Tibial nerve (tissue), 4 donors: ENCODE data around the gene IRF1. TPM values are rescaled to one million over a fixed set of nuclear protein-coding genes. Genes with fewer than 3 reads are reported as not detected.

ENCODE experiments used
- DNase-seq, 2 donors: peaks; one replicate each; pipeline ENCODE4 v3.0.0-alpha.2; 2019; ENCODE audit warnings: low spot score in 2 of 2
- H3K27ac ChIP-seq, 4 donors: fragments of 200-600 bp; sonication (generic) in 3 of 4; one replicate each; pipeline ENCODE4 v1.5.1; 2017 to 2019; ENCODE audit warnings: mild to moderate bottlenecking in 1 of 4
- H3K27me3 ChIP-seq, 2 donors: fragments of 200-600 bp; sonication (generic) in 1 of 2; one replicate each; pipeline versions ENCODE4 v1.5.1 to v1.6.0; 2017 to 2019
- H3K36me3 ChIP-seq, 3 donors: fragments of 200-600 bp; sonication (generic); one replicate each; pipeline ENCODE4 v1.5.1; 2018 to 2019
- H3K4me1 ChIP-seq, 4 donors: fragments of 200-600 bp; sonication (generic) in 3 of 4; one replicate each; pipeline ENCODE4 v1.5.1; 2017 to 2019
- H3K4me3 ChIP-seq, 4 donors: fragments of 200-600 bp; sonication (generic) in 3 of 4; one replicate each; pipeline ENCODE4 v1.5.1; 2017 to 2019; ENCODE audit warnings: mild to moderate bottlenecking in 1 of 4, moderate library complexity in 1 of 4
- H3K9me3 ChIP-seq, 4 donors: fragments of 200-600 bp; sonication (generic) in 3 of 4; one replicate each; pipeline ENCODE4 v1.5.1; 2017 to 2019
- EP300 ChIP-seq, 2 donors: sonication (generic); formaldehyde crosslinking; IDR thresholded peaks; one replicate each; pipeline ENCODE4 v1.6.1; 2017; ENCODE audit warnings: antibody characterized with exemption in 2 of 2, mild to moderate bottlenecking in 1 of 2
- POLR2A ChIP-seq, 2 donors: fragments of 450-650 bp; IDR thresholded peaks; one replicate each; pipeline ENCODE4 v1.6.1; 2017; ENCODE audit warnings: antibody characterized with exemption in 2 of 2, mild to moderate bottlenecking in 2 of 2, moderate library complexity in 2 of 2
- WGBS, 2 donors: methylation state at CpG; one replicate each; pipeline ENCODE4 v1.1.5; 2018; 5-methylcytosine and 5-hydroxymethylcytosine counted together
- total RNA-seq, 4 donors: library from RNA; depleted of rRNA; stranded (reverse); fragments of >200 nt; gene quantifications; one replicate each; pipeline ENCODE4 v1.1.0, GENCODE V29; 2016
- TF ChIP-seq, protein P1 (sequence below), 5 experiments: fragments of 200-600 bp in 3 of 5; fragments of 450-650 bp in 2 of 5; sonication (generic) in 3 of 5; IDR thresholded peaks; one replicate each; pipeline ENCODE4 v1.5.1; 2016 to 2019; ENCODE audit warnings: antibody characterized with exemption in 5 of 5, mild to moderate bottlenecking in 3 of 5, moderate library complexity in 2 of 5

The IRF1 gene
- total RNA-seq, 4 donors from 2014 or later, result 15.1 to 36.9 (median 28.4) TPM

DNA sequence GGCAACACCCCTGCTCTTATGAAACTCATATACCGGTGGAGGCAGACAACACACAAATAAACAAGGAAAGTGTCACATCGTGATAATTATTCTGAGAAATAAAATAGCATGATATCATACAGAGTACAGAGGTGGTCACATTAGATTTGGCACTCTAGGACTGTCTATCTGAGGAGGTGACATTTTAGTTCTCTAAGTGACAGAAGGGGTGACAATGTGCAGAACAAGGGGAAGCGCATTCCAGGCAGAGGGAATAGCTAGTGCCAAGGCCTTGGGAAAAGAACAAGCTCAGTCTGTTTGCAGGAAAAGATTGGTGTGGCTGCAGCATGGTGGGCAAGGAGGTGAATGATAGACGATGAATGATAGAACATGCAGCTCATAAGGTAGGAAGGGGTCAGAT is 12.7 kb upstream of the IRF1 start:
- no peaks in the 10 kb centered on the region for H3K36me3 ChIP-seq
- H3K4me3 ChIP-seq, result no peak overlapping the region
- no peaks in the 10 kb centered on the region for H3K27me3 ChIP-seq
- TF ChIP-seq POLR2A (IDR thresholded peaks at IDR 0.05) (no peak), EP300 (IDR thresholded peaks at IDR 0.05) (no peak)
- TF ChIP-seq, protein P1, sequence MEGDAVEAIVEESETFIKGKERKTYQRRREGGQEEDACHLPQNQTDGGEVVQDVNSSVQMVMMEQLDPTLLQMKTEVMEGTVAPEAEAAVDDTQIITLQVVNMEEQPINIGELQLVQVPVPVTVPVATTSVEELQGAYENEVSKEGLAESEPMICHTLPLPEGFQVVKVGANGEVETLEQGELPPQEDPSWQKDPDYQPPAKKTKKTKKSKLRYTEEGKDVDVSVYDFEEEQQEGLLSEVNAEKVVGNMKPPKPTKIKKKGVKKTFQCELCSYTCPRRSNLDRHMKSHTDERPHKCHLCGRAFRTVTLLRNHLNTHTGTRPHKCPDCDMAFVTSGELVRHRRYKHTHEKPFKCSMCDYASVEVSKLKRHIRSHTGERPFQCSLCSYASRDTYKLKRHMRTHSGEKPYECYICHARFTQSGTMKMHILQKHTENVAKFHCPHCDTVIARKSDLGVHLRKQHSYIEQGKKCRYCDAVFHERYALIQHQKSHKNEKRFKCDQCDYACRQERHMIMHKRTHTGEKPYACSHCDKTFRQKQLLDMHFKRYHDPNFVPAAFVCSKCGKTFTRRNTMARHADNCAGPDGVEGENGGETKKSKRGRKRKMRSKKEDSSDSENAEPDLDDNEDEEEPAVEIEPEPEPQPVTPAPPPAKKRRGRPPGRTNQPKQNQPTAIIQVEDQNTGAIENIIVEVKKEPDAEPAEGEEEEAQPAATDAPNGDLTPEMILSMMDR (IDR thresholded peaks at IDR 0.05), result no peak
- H3K27ac ChIP-seq, result peak overlapping the region in 1 of 4 donors; percentile 91
- no peaks in the 10 kb centered on the region for H3K9me3 ChIP-seq
- no peak for DNase-seq
- H3K4me1 ChIP-seq, result peaks cover 0 to 50% (median 13%) of the 10 kb centered on the region in 4 donors
- WGBS, 2 donors, result 72 to 83% methylated on average over 4 of the region's 4 CpGs

DNA sequence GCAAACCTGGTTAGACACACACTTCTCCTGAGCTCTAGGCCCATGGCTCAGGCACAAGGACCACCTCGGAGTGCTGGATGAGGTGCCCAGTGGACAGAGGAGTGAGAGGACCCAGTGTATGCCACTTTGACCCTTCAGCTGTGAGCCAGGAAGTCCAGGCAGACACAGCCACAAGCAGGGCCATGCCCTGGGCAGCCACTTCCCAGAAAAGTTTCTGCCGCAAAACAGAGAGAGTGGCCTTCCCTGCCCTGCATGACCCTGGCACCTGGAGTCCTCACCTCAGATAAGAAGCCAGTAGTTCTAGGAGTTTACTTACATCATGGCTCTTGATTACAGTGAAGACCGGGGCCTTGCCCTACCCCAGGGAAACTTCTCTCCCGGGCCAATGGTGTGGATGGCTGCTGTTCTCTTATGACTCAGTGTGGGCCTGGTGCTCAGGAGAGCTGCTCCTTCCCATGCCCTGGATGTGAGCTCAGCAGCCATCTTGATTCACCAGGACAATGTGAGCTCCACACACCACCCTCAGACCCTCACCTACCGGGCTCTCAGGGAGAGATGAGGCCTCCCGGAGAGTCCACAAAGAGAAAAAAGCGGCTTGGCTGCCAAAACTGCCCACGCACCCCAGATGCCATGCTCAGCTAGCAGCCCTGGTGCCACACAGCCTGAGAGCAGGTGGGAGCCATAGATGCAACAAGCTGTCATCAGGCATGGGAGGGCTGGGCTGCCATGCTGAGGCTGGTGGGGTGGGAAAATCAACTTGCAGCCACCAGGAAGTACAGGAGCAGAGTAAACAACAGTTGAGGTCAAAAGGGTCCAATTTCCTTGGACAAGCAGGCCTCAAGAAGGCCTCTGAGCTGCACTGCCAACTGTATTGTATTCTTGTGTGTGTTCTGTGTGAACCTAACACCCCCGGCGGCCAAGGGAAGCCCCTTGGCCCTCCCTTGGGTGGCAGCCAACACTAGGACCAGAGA is 11.7 kb upstream of the IRF1 start:
- 48 to 51% methylated on average over 10 of the region's 10 CpGs for WGBS, 2 donors
- Histone ChIP-seq H3K27ac (peak overlapping the region; percentile 25 to 91 (median 70)), H3K36me3 (no peaks in the 10 kb centered on the region), H3K9me3 (no peaks in the 10 kb centered on the region), H3K27me3 (no peaks in the 10 kb centered on the region), H3K4me1 (peaks cover 0 to 60% (median 22%) of the 10 kb centered on the region in 4 donors), H3K4me3 (no peak overlapping the region)
- peak in 1 of 2 donors; percentile 6 for TF ChIP-seq EP300 (IDR thresholded peaks at IDR 0.05)
- TF ChIP-seq POLR2A (IDR thresholded peaks at IDR 0.05), result no peak
- DNase-seq, result no peak

DNA sequence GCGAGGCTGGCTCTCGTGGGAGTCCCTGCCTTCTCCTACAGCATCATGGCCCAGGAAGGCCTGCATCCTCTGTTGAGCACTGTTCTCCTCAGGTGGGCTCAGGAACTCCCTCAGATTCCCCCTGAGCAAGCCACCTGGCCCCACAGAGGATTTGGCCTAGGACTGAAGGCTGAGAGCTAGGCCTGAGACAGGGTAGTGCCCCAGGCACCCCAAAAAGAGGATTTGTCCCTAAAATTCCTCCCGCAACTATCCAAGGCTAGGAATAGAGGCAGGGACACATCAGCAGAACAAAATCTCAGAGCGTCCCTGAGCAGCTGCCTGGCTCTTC is 11.0 kb upstream of the IRF1 start:
- Histone ChIP-seq H3K9me3 (no peaks in the 10 kb centered on the region), H3K4me1 (peaks cover 0 to 62% (median 25%) of the 10 kb centered on the region in 4 donors), H3K27me3 (no peaks in the 10 kb centered on the region), H3K4me3 (no peak overlapping the region), H3K27ac (peak overlapping the region; percentile 25 to 91 (median 70)), H3K36me3 (no peaks in the 10 kb centered on the region)
- DNase-seq, result no peak
- TF ChIP-seq, protein P1 (IDR thresholded peaks at IDR 0.05), result no peak
- TF ChIP-seq EP300 (IDR thresholded peaks at IDR 0.05) (no peak), POLR2A (IDR thresholded peaks at IDR 0.05) (no peak)
- WGBS, 2 donors, result 84 to 88% methylated on average over 4 of the region's 4 CpGs

DNA sequence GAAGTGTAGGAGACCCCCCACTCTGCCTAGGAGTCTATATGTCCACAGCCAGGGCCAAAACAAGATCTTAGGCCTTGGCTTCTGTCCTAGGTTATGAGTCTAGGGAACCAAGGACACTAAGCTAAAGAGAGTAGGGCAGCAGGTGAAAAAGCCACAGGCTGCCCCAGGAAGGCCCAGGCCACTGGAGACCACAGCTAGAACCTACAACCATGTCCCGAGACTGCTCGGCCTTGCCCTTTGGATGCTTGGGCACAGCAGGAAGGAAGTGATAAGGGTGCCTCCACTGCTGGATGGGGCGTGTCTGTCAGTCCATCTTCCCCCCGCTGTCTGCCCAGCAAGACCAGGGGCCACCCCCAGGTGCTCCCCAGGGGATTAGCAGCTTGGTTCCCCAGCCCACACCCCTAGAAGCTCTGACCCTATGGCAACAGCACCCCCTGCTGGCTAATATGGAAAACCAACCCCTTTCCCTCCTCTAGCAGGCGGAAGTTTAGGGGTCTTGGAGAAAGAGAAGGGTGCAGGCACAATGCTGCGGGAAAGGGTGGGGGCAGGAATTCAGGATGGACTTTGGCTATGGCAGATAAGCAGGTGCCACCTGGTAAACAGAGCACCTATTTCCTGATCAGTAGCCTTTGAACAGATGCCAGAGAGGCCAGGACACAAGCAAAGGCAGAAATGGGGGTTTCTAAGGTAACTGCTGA is 10.5 kb upstream of the IRF1 start:
- DNase-seq, result peak in 1 of 2 donors; percentile 23
- H3K27ac ChIP-seq, result peak overlapping the region in 3 of 4 donors; percentile 51 to 91 (median 68)
- H3K9me3 ChIP-seq, result no peaks in the 10 kb centered on the region
- TF ChIP-seq POLR2A (IDR thresholded peaks at IDR 0.05) (no peak), EP300 (IDR thresholded peaks at IDR 0.05) (no peak)
- TF ChIP-seq, protein P1 (IDR thresholded peaks at IDR 0.05), result peak; percentile 52 to 94 (median 84)
- H3K4me1 ChIP-seq, result peaks cover 0 to 57% (median 25%) of the 10 kb centered on the region in 4 donors
- no peaks in the 10 kb centered on the region for H3K36me3 ChIP-seq
- no peak overlapping the region for H3K4me3 ChIP-seq
- H3K27me3 ChIP-seq, result no peaks in the 10 kb centered on the region
- WGBS, 2 donors, result 59 to 73% methylated on average over 2 to 6 of the region's 6 CpGs

DNA sequence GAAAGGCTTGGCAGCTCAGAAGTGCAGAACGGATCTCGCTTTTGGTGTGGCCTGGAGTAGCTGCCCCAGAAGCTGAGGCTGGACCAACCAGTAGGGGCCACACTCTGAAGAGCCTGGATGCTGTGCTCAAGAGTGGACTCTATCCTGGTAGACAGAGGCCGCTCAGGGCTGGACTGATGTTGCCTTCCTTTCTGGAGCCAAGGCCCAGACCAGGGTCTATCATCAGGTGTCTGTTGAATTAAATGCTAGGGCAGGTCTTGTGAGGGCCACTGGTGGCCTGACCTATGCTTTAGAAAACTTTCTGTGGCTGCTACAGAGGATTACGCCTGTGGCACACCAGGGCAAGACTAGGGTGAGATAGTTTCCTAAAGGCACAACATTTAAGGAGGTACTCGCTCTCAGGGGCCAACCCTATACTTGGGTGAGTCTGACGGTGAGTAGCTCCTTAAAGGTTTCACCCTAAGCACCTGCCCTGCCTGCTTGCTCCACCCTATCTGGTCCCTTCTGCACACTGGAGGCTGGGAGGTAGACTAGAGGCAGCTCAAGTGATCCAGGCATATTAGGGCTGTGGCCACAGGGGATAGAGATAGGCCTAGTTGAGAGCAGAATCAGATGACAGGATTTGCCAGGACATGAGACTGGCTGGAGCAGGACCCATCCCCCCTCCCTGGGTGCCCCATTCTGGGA is 9.8 kb upstream of the IRF1 start:
- peaks cover 0 to 54% (median 25%) of the 10 kb centered on the region in 4 donors for H3K4me1 ChIP-seq
- no peaks in the 10 kb centered on the region for H3K9me3 ChIP-seq
- no peak for TF ChIP-seq POLR2A (IDR thresholded peaks at IDR 0.05)
- TF ChIP-seq, protein P1 (IDR thresholded peaks at IDR 0.05), result no peak
- TF ChIP-seq EP300 (IDR thresholded peaks at IDR 0.05), result no peak
- no peaks in the 10 kb centered on the region for H3K36me3 ChIP-seq
- no peak overlapping the region for H3K4me3 ChIP-seq
- 91 to 92% methylated on average over 6 of the region's 6 CpGs for WGBS, 2 donors
- no peak for DNase-seq
- H3K27ac ChIP-seq, result peak overlapping the region in 3 of 4 donors; percentile 51 to 91 (median 68)
- H3K27me3 ChIP-seq, result no peaks in the 10 kb centered on the region
